DOHH2 (cell line): ENCODE data around the gene TTYH1.
A peak's percentile ranks its signal among the peaks of the same experiment; 100 is the strongest.

Experiments used
- H3F3A ChIP-seq: fragments of 200-600 bp; sonication (generic), shearing (Covaris generic); 2 replicates; pipeline ENCODE4 v1.6.0; 2016; ENCODE audit warnings: antibody characterized with exemption, mild to moderate bottlenecking; ENCODE audit not compliant: control insufficient read depth, insufficient read depth
- H3K27ac ChIP-seq: fragments of 200-600 bp; sonication (generic); 2 replicates; pipeline ENCODE4 v1.5.1; 2014; ENCODE audit warnings: low read depth, mild to moderate bottlenecking, low read length, moderate library complexity
- H3K27me3 ChIP-seq: fragments of 200-600 bp; sonication (generic); 2 replicates; pipeline ENCODE4 v1.6.1; 2014; ENCODE audit warnings: mild to moderate bottlenecking, low read length, mixed read lengths; ENCODE audit not compliant: control insufficient read depth
- H3K36me3 ChIP-seq: fragments of 200-600 bp; sonication (generic); 2 replicates; pipeline ENCODE4 v1.6.1; 2014; ENCODE audit warnings: mild to moderate bottlenecking, low read length, moderate library complexity, mixed read lengths; ENCODE audit not compliant: control insufficient read depth
- H3K4me1 ChIP-seq: fragments of 200-600 bp; sonication (generic); 2 replicates; pipeline ENCODE4 v1.6.1; 2014; ENCODE audit warnings: mild to moderate bottlenecking, low read length, mixed read lengths; ENCODE audit not compliant: control insufficient read depth
- H3K4me2 ChIP-seq: fragments of 200-600 bp; sonication (generic); 2 replicates; pipeline ENCODE4 v1.6.0; 2014; ENCODE audit warnings: mild to moderate bottlenecking, low read length, moderate library complexity
- H3K4me3 ChIP-seq: fragments of 200-600 bp; sonication (generic); 2 replicates; pipeline ENCODE4 v1.5.1; 2014; ENCODE audit warnings: mild to moderate bottlenecking, low read length, mixed read lengths
- H3K79me2 ChIP-seq: fragments of 200-600 bp; sonication (generic); 2 replicates; pipeline ENCODE4 v1.6.1; 2014; ENCODE audit warnings: mild to moderate bottlenecking, low read length, mixed read lengths; ENCODE audit not compliant: control insufficient read depth
- H3K9me2 ChIP-seq: fragments of 200-600 bp; sonication (generic); replicated peaks from 2 replicates; pipeline ENCODE4 v1.6.1; 2014; ENCODE audit warnings: mild to moderate bottlenecking, low read length, mixed read lengths; ENCODE audit not compliant: control insufficient read depth
- H3K9me3 ChIP-seq: fragments of 200-600 bp; sonication (generic); 2 replicates; pipeline ENCODE4 v1.6.1; 2014; ENCODE audit warnings: antibody characterized with exemption, low read length, mixed read lengths; ENCODE audit not compliant: control insufficient read depth, insufficient read depth
- H4K20me1 ChIP-seq: fragments of 200-600 bp; sonication (generic); 2 replicates; pipeline ENCODE4 v1.6.0; 2014; ENCODE audit warnings: low read depth, mild to moderate bottlenecking, antibody characterized with exemption, low read length, moderate library complexity; ENCODE audit not compliant: control insufficient read depth, insufficient read depth
- CTCF ChIP-seq: fragments of 200-600 bp; sonication (generic); IDR thresholded peaks from one replicate; pipeline ENCODE4 v1.5.1; 2014; ENCODE audit warnings: antibody characterized with exemption, mild to moderate bottlenecking, low read depth, low read length; ENCODE audit not compliant: poor library complexity, severe bottlenecking
- EZH2phosphoT487 ChIP-seq: fragments of 200-600 bp; sonication (generic); IDR thresholded peaks from 2 replicates; pipeline ENCODE4 v1.6.1; 2017; ENCODE audit warnings: borderline replicate concordance, mild to moderate bottlenecking, antibody characterized with exemption, low read length, moderate library complexity, mixed read lengths

TTYH1 gene

GRCh38 chr19:54461613-54462012 lies 46.3 kb downstream of the TTYH1 start:
- Histone ChIP-seq H3K27me3 (no peaks in the 10 kb centered on the region), H3K27ac (no peak overlapping the region), H3K4me3 (no peak overlapping the region; the same call in 1 of the 2 replicates), H3F3A (peaks cover 6% of the 10 kb centered on the region; the same call in 1 of the 2 replicates), H3K9me2 (no peaks in the 10 kb centered on the region), H3K79me2 (peaks cover 28% of the 10 kb centered on the region), H4K20me1 (no peaks in the 10 kb centered on the region; the same call in 1 of the 2 replicates), H3K9me3 (no peaks in the 10 kb centered on the region), H3K4me1 (peaks cover 30% of the 10 kb centered on the region), H3K36me3 (peaks cover 56% of the 10 kb centered on the region), H3K4me2 (peak overlapping the region; percentile 82)
- TF ChIP-seq CTCF (no peak), EZH2phosphoT487 (no peak)

GRCh38 chr19:54462047-54462654 lies 46.9 kb downstream of the TTYH1 start:
- Histone ChIP-seq H3K4me3 (peak overlapping the region; percentile 80), H3K4me1 (peaks cover 30% of the 10 kb centered on the region), H3K36me3 (peaks cover 50% of the 10 kb centered on the region), H3K27ac (peak overlapping the region; percentile 81; the same call in 1 of the 2 replicates), H4K20me1 (no peaks in the 10 kb centered on the region; the same call in 1 of the 2 replicates), H3K79me2 (peaks cover 28% of the 10 kb centered on the region), H3K27me3 (no peaks in the 10 kb centered on the region), H3K9me3 (no peaks in the 10 kb centered on the region), H3F3A (peaks cover 6% of the 10 kb centered on the region; the same call in 1 of the 2 replicates), H3K4me2 (peak overlapping the region; percentile 82), H3K9me2 (no peaks in the 10 kb centered on the region)
- TF ChIP-seq CTCF (no peak), EZH2phosphoT487 (no peak)

- Histone ChIP-seq H3K4me2 (peak overlapping the region; percentile 82), H3F3A (peaks cover 6% of the 10 kb centered on the region; the same call in 1 of the 2 replicates), H3K27me3 (no peaks in the 10 kb centered on the region), H3K27ac (peak overlapping the region; percentile 81), H4K20me1 (no peaks in the 10 kb centered on the region; the same call in 1 of the 2 replicates), H3K4me3 (peak overlapping the region; percentile 80), H3K79me2 (peaks cover 24% of the 10 kb centered on the region), H3K4me1 (peaks cover 30% of the 10 kb centered on the region), H3K9me3 (no peaks in the 10 kb centered on the region), H3K36me3 (peaks cover 43% of the 10 kb centered on the region), H3K9me2 (no peaks in the 10 kb centered on the region)
- TF ChIP-seq EZH2phosphoT487: no peak
- peak; percentile 34 for TF ChIP-seq CTCF
Observed at GRCh38 chr19:54462655-54463530, 47.6 kb downstream of the TTYH1 start.
